IPS-18c (cell line): ENCODE results near the gene RALGAPA2.
A peak's percentile ranks its signal among the peaks of the same experiment; 100 is the strongest.

ENCODE experiments used
- H3K4me3 ChIP-seq: 2 replicates; pipeline ENCODE4 v1.7.0; 2013; ENCODE audit warnings: low read depth, mild to moderate bottlenecking, low read length, moderate library complexity; ENCODE audit not compliant: insufficient read depth
- H3K9me3 ChIP-seq: one replicate; pipeline ENCODE4 v1.6.1; 2013; ENCODE audit warnings: mild to moderate bottlenecking, low read length, moderate library complexity; ENCODE audit not compliant: control insufficient read depth, insufficient read depth

RALGAPA2 gene

GRCh38 chr20:20712474-20713243 is at the start of gene RALGAPA2:
TSS of gene RALGAPA2 (minus strand) at chr20:20712644. CDS start at chr20:20712480, 164 bp downstream.
- no peaks in the 10 kb centered on the region for H3K9me3 ChIP-seq
- H3K4me3 ChIP-seq, result peak within 1 kb of the TSS; percentile 78

GRCh38 chr20:20761301-20761700 is 48.9 kb upstream of the RALGAPA2 start:
- no peak overlapping the region for H3K4me3 ChIP-seq
- peaks cover under 1% of the 10 kb centered on the region for H3K9me3 ChIP-seq

GRCh38 chr20:20759132-20759531 is 46.7 kb upstream of the RALGAPA2 start:
- H3K4me3 ChIP-seq, result no peak overlapping the region
- H3K9me3 ChIP-seq, result no peaks in the 10 kb centered on the region

DNA sequence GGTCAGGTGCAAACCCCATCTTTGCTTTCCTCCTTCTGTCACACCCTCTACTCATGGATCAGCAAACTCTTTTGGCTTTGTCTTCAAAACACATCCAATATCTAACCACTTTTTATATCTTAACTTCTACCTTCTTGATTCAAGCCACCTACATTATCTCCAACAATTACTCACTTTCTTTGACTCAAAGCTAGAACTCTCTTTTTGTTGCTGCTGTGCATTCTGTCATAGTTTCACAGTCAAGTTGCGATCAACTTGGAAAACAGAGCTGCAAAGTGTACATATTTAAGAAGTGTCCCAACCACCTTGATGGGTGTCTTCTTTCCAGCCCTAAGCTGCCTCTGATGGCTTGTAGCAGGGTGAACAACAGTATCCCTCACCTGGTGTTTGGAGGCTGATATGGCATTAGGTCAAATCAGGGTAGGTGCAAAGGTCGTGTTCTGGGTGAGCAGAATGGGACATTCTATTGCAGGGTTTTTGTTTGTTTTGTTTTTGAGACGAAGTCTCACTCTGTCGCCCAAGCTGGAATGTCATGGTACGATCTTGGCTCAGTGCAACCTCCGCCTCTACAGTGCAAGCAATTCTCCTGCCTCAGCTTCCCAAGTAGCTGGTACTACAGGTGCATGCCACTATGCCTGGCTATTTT is 43.4 kb upstream of the RALGAPA2 start:
- Histone ChIP-seq H3K4me3 (no peak overlapping the region), H3K9me3 (no peaks in the 10 kb centered on the region)

DNA sequence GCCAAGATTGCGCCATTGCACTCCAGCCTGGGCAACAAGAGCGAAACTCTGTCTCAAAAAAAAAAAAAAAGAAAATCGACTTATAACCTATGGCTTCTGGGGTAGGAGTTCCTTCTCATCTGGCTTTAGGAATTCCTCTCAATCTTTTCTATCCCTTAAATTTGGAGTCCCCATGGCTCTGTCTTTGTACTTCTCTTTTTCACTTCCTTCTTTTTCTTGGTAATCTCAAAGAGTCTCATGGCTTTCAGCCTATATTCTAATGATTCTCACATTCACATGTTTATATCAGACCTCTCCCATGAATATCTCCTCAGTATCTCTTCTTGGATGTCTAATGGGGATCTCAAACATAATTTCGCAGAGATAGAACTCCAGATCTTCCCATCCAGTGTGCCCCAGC is 42.8 kb upstream of the RALGAPA2 start:
- H3K4me3 ChIP-seq, result no peak overlapping the region
- no peaks in the 10 kb centered on the region for H3K9me3 ChIP-seq

- H3K9me3 ChIP-seq, result no peaks in the 10 kb centered on the region
- H3K4me3 ChIP-seq, result no peak overlapping the region
Measured at GRCh38 chr20:20754714-20755113, 42.3 kb upstream of the RALGAPA2 start.

- no peaks in the 10 kb centered on the region for H3K9me3 ChIP-seq
- H3K4me3 ChIP-seq, result no peak overlapping the region
Measured at GRCh38 chr20:20752712-20753111, 40.3 kb upstream of the RALGAPA2 start.

DNA sequence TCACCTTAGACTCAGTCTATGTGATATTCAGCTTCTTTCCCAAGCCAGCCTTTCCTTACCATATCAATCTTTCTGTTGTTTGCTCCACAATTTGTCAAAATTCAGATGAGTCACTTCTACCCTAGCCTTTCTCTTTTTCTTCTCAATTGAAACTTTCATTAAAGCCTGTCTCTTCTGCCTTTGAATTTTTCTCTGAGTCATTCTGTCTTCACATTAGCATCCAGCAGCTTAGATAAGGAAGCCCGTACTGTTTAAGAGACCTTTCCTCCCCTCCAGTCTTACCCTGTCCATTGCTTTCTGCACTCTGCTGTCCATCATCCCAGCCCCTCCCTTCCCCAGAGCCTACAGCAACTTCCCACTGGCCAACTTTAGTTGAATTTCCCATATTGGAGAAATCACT is 34.9 kb upstream of the RALGAPA2 start:
- Histone ChIP-seq H3K9me3 (no peaks in the 10 kb centered on the region), H3K4me3 (no peak overlapping the region)

DNA sequence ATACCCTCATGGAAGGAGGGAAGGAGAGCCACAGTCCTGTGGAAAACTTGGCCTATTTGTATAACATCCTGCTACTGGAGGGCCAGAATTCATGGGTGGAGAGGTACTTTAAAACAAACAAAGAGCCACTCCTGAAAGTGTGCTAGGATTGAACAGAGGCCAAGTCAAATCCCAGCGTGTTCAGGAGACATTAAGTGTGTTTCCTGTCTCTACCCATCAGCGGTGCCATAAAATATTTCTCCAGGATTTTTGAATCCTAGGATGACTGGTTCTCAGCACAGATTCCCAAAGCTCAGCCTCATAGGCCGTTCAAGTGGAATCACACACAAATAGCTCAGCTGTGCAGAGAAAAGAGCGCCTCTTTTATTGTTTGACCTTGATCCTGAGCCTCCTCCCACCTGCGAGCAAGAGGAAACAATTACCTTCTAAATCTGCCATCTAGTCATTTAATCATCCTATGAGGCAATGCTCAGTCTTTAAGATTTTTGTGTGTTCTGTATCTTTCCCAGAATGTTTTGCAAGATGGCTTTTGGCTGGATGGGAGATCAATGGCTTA is 31.8 kb upstream of the RALGAPA2 start:
- H3K4me3 ChIP-seq, result peak overlapping the region; percentile 6; the same call in 1 of the 2 replicates
- H3K9me3 ChIP-seq, result no peaks in the 10 kb centered on the region

DNA sequence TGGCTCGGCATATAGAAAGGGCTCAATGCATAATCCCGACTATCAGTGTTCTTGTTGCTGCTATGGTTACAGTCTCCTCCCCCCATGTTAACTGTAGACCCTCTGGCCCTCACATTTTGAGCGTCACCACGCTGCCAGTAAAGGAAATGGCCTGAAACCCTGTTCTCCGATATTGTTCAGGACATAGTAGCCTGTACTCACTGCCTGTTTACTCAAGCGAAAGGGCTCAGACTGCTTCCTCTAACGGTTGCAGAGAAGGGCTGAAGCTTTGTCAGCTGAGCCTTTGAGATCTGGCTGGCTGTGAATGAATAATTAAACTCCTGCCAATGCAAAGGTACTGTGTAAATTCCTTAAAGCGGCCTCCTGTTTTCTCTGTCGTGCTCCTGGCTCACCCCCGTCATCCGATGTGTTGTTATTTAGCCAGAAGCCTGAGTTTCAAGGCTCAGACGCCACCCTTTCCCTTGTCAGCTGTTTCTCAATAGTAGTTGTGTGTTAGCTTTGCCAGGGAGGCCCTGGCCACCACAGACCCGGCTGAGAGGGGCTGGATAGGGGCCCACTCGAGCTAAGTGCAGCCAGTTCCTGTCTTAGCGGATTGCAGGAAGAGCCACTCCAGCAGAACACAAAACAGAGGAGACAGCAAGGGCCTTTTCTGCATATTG is 31.2 kb upstream of the RALGAPA2 start:
- Histone ChIP-seq H3K4me3 (peak overlapping the region; percentile 6; the same call in 1 of the 2 replicates), H3K9me3 (no peaks in the 10 kb centered on the region)

DNA sequence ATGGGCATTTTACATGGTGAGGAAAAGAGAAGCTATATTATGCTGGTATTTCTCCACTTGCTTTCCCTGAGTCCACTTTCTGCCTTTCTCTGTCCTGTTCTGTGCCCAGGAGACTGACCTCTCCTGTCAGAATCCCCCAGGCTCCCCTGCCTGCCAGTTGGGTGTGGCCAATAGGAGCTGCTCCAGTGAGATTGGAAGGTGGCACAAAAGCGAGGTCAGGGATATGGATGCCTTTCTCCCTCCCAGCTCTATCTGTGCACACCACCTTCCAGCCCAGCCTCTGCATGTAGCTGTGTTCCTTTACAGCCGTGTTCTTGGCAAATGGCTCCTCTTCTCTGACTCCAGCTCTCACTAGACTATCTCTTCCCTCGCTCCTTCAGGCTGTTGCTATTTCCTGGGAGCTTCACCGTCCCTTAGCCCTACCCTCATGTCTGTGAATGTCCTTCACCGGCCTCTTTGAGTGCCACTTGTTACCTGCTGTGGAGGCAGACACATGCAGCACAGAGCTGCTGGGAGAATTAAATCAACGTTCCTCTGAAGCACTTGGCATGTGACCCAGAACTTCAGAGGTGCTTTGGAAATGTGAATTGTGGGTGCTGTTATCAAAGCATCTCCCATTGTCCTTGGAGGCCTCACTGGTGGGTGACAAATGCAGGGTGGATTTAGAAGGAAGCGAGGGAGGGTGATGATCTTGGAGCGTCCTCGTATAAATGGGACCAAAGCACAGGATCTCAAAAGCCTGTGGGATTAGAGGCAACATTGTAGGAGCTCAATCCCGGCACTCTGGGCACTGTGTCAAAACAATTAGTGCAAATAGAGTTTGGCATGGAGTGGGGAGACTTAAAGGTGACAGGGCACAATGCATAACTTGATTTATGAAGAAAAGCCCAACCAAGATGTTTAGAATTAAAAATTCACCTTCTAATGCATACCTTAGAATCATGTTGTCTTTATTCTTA is 28.9 kb upstream of the RALGAPA2 start:
- Histone ChIP-seq H3K9me3 (peaks cover under 1% of the 10 kb centered on the region), H3K4me3 (no peak overlapping the region)

DNA sequence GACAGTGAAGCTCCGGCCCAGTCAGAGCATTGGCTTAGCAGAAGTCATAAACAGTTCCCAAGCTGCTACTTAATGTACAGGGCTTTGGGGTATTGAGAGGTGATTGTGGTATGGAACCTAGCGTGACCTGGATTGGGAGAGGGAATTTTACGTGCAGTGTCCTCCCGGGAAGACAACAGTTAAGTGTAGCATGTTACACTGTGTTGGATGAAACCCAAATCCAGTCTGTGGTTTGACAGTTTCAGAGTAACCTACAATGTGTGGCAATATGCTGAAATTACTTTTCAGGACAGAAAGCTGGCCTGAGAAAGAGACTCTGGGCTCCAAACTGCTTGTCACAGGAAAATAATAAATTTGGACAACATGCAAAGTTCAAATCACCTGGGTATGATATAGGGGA is 28.1 kb upstream of the RALGAPA2 start:
- H3K4me3 ChIP-seq, result no peak overlapping the region
- H3K9me3 ChIP-seq, result peaks cover 2% of the 10 kb centered on the region

GRCh38 chr20:20737158-20737557 is 24.7 kb upstream of the RALGAPA2 start:
- peaks cover 2% of the 10 kb centered on the region for H3K9me3 ChIP-seq

DNA sequence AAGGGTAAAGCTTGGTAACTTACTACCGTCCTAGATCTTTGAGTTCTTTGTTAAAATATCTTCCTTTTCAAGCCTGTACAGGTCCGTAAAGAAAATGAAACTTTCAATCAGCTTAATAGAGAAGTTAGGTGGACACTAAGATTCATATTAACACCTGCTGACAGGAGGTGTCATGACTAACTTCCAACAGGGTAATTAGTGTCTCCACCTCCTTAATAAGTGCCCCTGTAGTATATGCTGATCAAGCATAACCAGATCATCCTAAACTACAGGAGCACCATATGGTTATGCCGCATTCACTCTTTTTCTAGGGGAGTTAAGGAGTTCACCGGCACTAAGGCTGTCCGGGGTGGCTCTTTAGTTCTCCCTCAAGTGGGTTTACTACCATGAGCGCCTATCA is 23.9 kb upstream of the RALGAPA2 start:
- H3K4me3 ChIP-seq, result no peak overlapping the region
- peaks cover 2% of the 10 kb centered on the region for H3K9me3 ChIP-seq

More at GRCh38 chr20:20737158-20737557, 24.7 kb upstream of the RALGAPA2 start:
- no peak overlapping the region for H3K4me3 ChIP-seq

GRCh38 chr20:20734475-20734948 is 22.1 kb upstream of the RALGAPA2 start:
- Histone ChIP-seq H3K4me3 (no peak overlapping the region), H3K9me3 (peaks cover 4% of the 10 kb centered on the region)

DNA sequence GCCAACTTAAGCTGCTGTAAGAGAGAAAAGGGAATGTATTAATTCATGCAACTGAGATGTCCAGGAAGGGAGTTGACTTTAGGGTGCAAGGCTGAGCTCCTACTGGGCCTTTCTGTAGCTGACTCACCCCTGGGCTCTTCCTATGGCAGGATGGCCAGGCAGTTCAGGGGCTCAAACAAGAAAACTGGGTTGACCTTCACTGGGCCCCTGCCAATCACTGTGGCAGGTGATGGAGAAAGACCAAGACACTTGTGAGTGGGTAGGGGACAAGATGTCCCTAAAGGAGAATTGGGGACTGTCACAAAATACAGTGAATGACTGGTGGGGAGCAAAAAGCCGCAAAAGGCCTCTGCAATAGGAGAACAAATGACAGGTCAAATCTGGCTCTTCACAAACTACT is 21.5 kb upstream of the RALGAPA2 start:
- H3K9me3 ChIP-seq, result peaks cover 4% of the 10 kb centered on the region
- H3K4me3 ChIP-seq, result no peak overlapping the region

- Histone ChIP-seq H3K4me3 (no peak overlapping the region), H3K9me3 (peaks cover 4% of the 10 kb centered on the region)
Measured at GRCh38 chr20:20732641-20733040, 20.2 kb upstream of the RALGAPA2 start.
